Measurements from ENCODE around the gene BAD.

Gene BAD

GRCh38 chr11:64237484-64237951 lies 46.9 kb downstream of the BAD start:
- ATAC-seq: no peak
- TF ChIP-seq OSR1 (CRISPR knock-in tag; IDR thresholded peaks at IDR 0.05) (no peak), ARNTL (CRISPR knock-in tag; IDR thresholded peaks at IDR 0.05; ENCODE audit: borderline replicate concordance, low read depth) (no peak), CSRNP3 (CRISPR knock-in tag; IDR thresholded peaks at IDR 0.05) (no peak), ZFP3 (CRISPR knock-in tag; IDR thresholded peaks at IDR 0.05) (no peak), ZNF565 (CRISPR knock-in tag; conservative IDR thresholded peaks at IDR 0.05; ENCODE audit: low read depth) (no peak), ZC3H10 (CRISPR knock-in tag; IDR thresholded peaks at IDR 0.05) (no peak), GLIS3 (CRISPR knock-in tag; IDR thresholded peaks at IDR 0.05) (no peak), ZNF8 (CRISPR knock-in tag; IDR thresholded peaks at IDR 0.05) (no peak), PPARA (CRISPR knock-in tag; IDR thresholded peaks at IDR 0.05; ENCODE audit: borderline replicate concordance) (no peak), ESRRG (CRISPR knock-in tag; IDR thresholded peaks at IDR 0.05) (no peak), ZNF70 (CRISPR knock-in tag; IDR thresholded peaks at IDR 0.05) (no peak)

- TF ChIP-seq ZFP30 (CRISPR knock-in tag; IDR thresholded peaks at IDR 0.05) (no peak), CSDC2 (CRISPR knock-in tag; IDR thresholded peaks at IDR 0.05) (no peak), SNAI2 (CRISPR knock-in tag; IDR thresholded peaks at IDR 0.05) (no peak), GLIS3 (CRISPR knock-in tag; IDR thresholded peaks at IDR 0.05) (no peak), TOX (CRISPR knock-in tag; IDR thresholded peaks at IDR 0.05; ENCODE audit: borderline replicate concordance) (no peak), POU6F1 (CRISPR knock-in tag; IDR thresholded peaks at IDR 0.05; ENCODE audit: borderline replicate concordance, low read depth) (no peak), PPARA (CRISPR knock-in tag; IDR thresholded peaks at IDR 0.05; ENCODE audit: borderline replicate concordance) (no peak), ARNTL (CRISPR knock-in tag; IDR thresholded peaks at IDR 0.05; ENCODE audit: borderline replicate concordance, low read depth) (no peak)
- no peak for ATAC-seq
Measured at GRCh38 chr11:64235437-64236161, 48.9 kb downstream of the BAD start.

GRCh38 chr11:64234647-64235379 lies 49.7 kb downstream of the BAD start:
- ATAC-seq: peak; percentile 41

More at GRCh38 chr11:64234647-64235379, 49.7 kb downstream of the BAD start:
- TF ChIP-seq ZNF8 (CRISPR knock-in tag; IDR thresholded peaks at IDR 0.05) (no peak), TOX (CRISPR knock-in tag; IDR thresholded peaks at IDR 0.05; ENCODE audit: borderline replicate concordance) (no peak), ZNF565 (CRISPR knock-in tag; conservative IDR thresholded peaks at IDR 0.05; ENCODE audit: low read depth) (no peak), ESRRG (CRISPR knock-in tag; IDR thresholded peaks at IDR 0.05) (no peak), ARNTL (CRISPR knock-in tag; IDR thresholded peaks at IDR 0.05; ENCODE audit: borderline replicate concordance, low read depth) (no peak), RARB (CRISPR knock-in tag; IDR thresholded peaks at IDR 0.05) (no peak), PATZ1 (CRISPR knock-in tag; IDR thresholded peaks at IDR 0.05; ENCODE audit: borderline replicate concordance) (no peak), BACH2 (CRISPR knock-in tag; IDR thresholded peaks at IDR 0.05; ENCODE audit: borderline replicate concordance) (no peak), ZC3H10 (CRISPR knock-in tag; IDR thresholded peaks at IDR 0.05) (no peak), POU6F1 (CRISPR knock-in tag; IDR thresholded peaks at IDR 0.05; ENCODE audit: borderline replicate concordance, low read depth) (no peak), GLIS3 (CRISPR knock-in tag; IDR thresholded peaks at IDR 0.05) (no peak), CSRNP3 (CRISPR knock-in tag; IDR thresholded peaks at IDR 0.05) (no peak), CREB5 (CRISPR knock-in tag; IDR thresholded peaks at IDR 0.05; ENCODE audit: low read depth) (no peak), OSR1 (CRISPR knock-in tag; IDR thresholded peaks at IDR 0.05) (no peak), ZNF70 (CRISPR knock-in tag; IDR thresholded peaks at IDR 0.05) (no peak), ZFP3 (CRISPR knock-in tag; IDR thresholded peaks at IDR 0.05) (no peak), PPARA (CRISPR knock-in tag; IDR thresholded peaks at IDR 0.05; ENCODE audit: borderline replicate concordance) (no peak)
